AG04450 (cell line): ENCODE data around the gene DPYSL5. TPM values are rescaled to one million over a fixed set of nuclear protein-coding genes. Genes with fewer than 3 reads are reported as not detected.

Experiments
- CTCF ChIA-PET: fragments of 300-600, 350-600 bp; formaldehyde crosslinking; extraction: SDS; loops from one replicate; lab custom pipeline; 2022; ENCODE audit warnings: antibody characterized with exemption, inconsistent platforms; lab: Charles Lee
- POLR2A ChIA-PET: fragments of 350-600 bp; formaldehyde crosslinking; extraction: SDS; loops from one replicate; lab custom pipeline; 2021; ENCODE audit warnings: antibody characterized with exemption, inconsistent platforms; lab: Yijun Ruan, JAX
- DNase-seq: peaks from one replicate; pipeline ENCODE4 v3.0.0-alpha.2; 2011; ENCODE audit warnings: low read depth, low spot score
- H3K27ac ChIP-seq: one replicate; pipeline ENCODE4 v1.5.1; 2012; ENCODE audit warnings: low read depth, low read length, control low read depth
- H3K27me3 ChIP-seq: one replicate; pipeline ENCODE4 v1.6.0; 2012; ENCODE audit warnings: low read length; ENCODE audit not compliant: control insufficient read depth, insufficient read depth
- H3K4me3 ChIP-seq: 2 replicates; pipeline ENCODE4 v1.5.1; 2011; ENCODE audit warnings: mild to moderate bottlenecking, low read depth, low read length, control low read depth
- H3K9me3 ChIP-seq: 2 replicates; pipeline ENCODE4 v1.5.1; 2012; ENCODE audit warnings: low read length; ENCODE audit not compliant: control insufficient read depth, insufficient read depth
- polyA plus RNA-seq: library from polyadenylated mRNA; depleted of rRNA; stranded (reverse); fragments of >200 nt; gene quantifications from 2 replicates; pipeline ENCODE4 v1.2.3, GENCODE V29; 2011
- TF ChIP-seq, protein P1 (sequence below): IDR thresholded peaks from 2 replicates; pipeline ENCODE4 v1.5.1; 2011; ENCODE audit warnings: low read depth, low read length, control low read depth, inconsistent platforms

The DPYSL5 gene
- polyA plus RNA-seq, 1 experiment: not detected

DNA sequence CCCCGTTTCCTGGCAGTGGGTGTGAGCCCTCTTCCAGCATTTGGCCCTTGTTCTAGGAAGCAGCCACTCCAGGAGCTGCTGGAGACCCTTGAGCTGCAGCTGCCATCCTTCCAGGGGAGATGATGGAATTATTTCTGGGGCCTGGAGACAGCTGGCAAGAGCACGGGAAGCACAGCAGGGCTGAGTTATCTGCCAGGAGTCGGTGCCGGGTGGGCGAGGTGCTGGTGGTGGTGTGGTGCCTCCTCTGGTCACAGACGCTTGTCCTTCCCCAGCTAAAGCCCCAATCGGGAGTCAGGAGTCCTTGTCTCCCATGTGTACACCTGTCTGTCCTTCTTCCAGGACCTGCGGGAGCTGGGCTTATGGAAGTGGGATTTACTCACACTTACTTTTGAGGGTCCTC, 36.0 kb downstream of the DPYSL5 start:
- no peak for DNase-seq
- TF ChIP-seq, protein P1, sequence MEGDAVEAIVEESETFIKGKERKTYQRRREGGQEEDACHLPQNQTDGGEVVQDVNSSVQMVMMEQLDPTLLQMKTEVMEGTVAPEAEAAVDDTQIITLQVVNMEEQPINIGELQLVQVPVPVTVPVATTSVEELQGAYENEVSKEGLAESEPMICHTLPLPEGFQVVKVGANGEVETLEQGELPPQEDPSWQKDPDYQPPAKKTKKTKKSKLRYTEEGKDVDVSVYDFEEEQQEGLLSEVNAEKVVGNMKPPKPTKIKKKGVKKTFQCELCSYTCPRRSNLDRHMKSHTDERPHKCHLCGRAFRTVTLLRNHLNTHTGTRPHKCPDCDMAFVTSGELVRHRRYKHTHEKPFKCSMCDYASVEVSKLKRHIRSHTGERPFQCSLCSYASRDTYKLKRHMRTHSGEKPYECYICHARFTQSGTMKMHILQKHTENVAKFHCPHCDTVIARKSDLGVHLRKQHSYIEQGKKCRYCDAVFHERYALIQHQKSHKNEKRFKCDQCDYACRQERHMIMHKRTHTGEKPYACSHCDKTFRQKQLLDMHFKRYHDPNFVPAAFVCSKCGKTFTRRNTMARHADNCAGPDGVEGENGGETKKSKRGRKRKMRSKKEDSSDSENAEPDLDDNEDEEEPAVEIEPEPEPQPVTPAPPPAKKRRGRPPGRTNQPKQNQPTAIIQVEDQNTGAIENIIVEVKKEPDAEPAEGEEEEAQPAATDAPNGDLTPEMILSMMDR: no peak
- ChIA-PET POLR2A (no interaction called here), CTCF (no interaction called here)
- no peaks in the 10 kb centered on the region for H3K9me3 ChIP-seq
- no peak overlapping the region for H3K4me3 ChIP-seq
- no peak overlapping the region for H3K27ac ChIP-seq
- peaks cover 44% of the 10 kb centered on the region for H3K27me3 ChIP-seq

DNA sequence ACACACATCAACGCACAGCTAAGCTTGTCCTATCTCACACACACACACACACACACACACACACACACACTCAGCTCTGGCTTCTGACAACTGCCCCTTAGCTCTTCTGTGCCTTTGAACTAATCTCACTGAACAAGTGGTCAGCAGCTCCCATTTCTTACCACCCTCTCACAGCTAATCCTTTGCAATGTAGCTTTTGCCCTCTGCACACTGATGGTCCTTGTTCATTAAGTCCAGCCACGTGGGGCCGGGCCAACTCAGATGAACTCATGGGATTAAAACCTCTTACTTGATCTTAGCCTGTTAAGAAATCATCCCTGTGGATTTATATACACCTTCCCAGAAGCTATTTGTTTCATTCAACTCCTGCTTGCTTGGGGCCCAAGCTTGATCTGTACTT, 36.6 kb downstream of the DPYSL5 start:
- ChIA-PET CTCF (no interaction called here), POLR2A (no interaction called here)
- peaks cover 44% of the 10 kb centered on the region for H3K27me3 ChIP-seq
- TF ChIP-seq, protein P1: no peak
- H3K4me3 ChIP-seq: no peak overlapping the region
- no peaks in the 10 kb centered on the region for H3K9me3 ChIP-seq
- DNase-seq: no peak
- no peak overlapping the region for H3K27ac ChIP-seq

DNA sequence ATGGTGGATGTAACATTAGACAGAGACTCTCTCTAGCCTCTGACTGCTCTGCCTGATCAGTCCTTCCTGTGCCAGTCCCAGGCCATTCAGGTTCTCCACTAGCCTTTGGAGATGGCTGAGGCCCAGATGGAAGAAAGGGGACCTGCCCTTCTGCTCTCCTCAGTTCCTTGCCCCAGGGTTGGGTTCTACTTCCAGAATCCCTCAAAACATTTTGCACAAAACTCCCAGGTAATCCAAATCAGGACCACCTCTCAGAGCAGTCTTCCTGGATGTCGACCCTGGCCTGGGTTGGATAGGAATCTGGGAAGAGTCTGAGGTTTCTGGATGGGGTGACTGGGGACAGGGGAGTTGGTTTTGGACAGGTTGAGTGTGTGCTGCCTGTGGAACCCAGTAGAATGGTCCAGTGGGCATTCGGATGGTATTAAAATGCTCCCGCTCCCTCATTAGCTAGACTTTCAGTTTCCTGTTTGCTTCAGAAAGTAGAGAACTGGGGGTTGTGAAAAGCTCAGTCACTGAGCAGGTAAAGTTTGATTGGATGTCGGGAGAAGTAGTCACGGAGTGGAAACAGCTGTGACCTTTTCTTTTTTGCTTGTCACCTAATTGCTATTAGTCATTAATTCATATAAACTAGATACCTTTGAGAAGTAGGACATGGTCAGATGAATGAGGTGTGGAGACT, 37.9 kb downstream of the DPYSL5 start:
- DNase-seq: no peak
- ChIA-PET POLR2A (no interaction called here), CTCF (no interaction called here)
- TF ChIP-seq, protein P1: no peak
- Histone ChIP-seq H3K27ac (no peak overlapping the region), H3K9me3 (no peaks in the 10 kb centered on the region), H3K4me3 (no peak overlapping the region), H3K27me3 (peaks cover 45% of the 10 kb centered on the region)

DNA sequence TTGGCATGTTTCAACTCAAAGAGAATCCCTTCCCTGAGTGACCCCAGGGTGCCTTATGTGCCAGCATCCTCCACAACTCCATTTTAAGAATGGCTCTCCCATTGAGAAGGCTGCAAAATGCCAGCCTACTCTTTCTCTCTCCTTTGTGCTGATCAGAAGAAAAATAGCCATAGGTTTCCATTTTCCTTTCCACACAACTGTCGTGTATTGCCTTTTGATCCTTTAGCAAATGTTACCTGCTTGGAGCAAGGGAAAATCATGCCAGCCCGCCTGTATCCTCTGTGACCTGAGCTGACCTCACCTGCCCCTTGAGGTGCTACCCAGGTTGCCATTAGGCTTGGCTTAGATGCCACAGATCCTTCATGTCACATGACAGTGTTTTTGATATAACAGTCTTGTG, 38.8 kb downstream of the DPYSL5 start:
- ChIA-PET CTCF (no interaction called here), POLR2A (no interaction called here)
- TF ChIP-seq, protein P1: no peak
- DNase-seq: no peak
- H3K27me3 ChIP-seq: peaks cover 50% of the 10 kb centered on the region
- no peak overlapping the region for H3K27ac ChIP-seq
- no peak overlapping the region for H3K4me3 ChIP-seq
- H3K9me3 ChIP-seq: no peaks in the 10 kb centered on the region

DNA sequence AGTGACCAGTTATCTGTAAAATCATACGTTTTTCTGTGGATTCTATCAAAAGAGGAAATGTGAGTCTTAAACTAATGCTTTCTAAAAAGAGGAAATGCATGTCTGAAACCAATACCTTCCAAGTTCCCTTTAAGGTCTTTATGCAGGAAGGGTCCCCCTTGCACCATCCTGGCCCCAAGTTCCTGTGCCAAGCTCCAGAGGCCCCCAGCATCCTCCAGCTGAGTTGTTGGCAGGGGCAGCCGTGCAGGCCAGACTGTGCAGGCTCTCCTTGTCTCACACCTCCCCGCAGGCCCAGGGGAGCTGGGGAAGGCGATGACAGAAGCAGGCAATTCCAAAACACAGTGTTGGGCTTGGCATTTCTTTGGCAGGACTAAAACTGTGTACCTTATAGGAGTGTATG, 39.2 kb downstream of the DPYSL5 start:
- no peak overlapping the region for H3K4me3 ChIP-seq
- CTCF ChIA-PET: no interaction called here
- H3K9me3 ChIP-seq: no peaks in the 10 kb centered on the region
- POLR2A ChIA-PET: no interaction called here
- no peak overlapping the region for H3K27ac ChIP-seq
- DNase-seq: no peak
- TF ChIP-seq, protein P1: no peak
- H3K27me3 ChIP-seq: peaks cover 52% of the 10 kb centered on the region
